Activated CD8-positive, alpha-beta memory T cell treated with anti-CD3 and anti-CD28 coated beads, Interleukin-2, amount 50 U/mL, for 1 hour (primary cell): ENCODE results near the gene UAP1.

Source experiments
- DNase-seq: peaks from one replicate; pipeline ENCODE4 v3.0.0-alpha.2; 2020; ENCODE audit errors: extremely low read depth

The UAP1 gene

DNA sequence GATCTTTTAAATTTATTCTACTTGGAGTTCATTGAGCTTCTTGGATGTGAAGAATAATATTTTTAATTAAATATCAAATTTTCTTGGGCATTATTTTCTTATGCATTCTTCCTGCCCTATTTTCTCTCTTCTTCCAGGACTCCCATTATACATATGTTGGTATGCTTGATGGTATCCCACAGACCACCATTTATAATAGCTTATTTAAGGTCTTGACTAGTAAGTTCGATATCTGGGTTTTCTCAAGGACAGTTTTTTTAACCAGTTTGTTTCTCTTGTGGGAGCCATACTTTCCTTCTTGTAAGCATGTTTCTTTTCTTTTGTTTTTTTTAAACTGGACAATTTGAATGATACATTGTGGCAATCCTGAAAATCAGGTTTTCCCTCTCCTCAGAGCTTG is 55.3 kb downstream of the UAP1 start:
- no peak for DNase-seq

DNA sequence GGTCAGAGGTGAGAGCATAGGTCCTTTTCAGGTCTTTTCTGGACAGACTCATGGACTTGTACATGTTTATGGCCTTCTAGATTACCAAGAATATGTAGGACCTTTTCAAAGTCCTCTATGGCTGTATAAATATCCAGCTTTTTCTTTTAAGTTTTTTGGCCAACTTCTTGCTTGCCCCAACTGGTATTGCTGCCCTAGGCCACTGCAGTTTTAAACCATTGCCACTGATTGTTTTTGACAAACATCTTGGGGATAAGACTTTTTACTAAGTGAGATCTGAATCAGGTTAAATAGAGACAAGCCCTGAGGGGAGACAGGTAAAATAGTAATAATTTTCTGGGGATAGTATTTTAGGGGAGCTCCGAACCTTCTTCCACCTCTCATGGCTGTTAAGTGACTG is 56.0 kb downstream of the UAP1 start:
- DNase-seq, result no peak

DNA sequence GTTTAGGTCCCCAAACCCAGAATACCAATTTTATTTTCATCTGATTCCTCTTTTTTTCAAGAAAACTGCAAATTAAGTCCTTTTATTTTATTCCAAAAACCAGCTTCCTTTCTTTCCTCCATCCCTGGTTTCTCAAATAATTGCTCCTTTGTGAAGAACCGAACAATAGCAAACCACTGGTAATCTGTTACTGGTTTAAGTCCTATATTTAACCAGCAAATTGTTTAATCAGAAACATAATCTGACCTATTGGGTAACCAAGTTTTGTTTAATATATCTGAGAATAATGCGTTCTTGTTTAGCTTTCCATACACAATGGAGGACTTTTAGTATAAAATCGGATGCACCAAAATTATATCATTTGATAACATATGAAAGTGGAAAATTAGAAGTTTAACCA is 57.6 kb downstream of the UAP1 start:
- no peak for DNase-seq

DNA sequence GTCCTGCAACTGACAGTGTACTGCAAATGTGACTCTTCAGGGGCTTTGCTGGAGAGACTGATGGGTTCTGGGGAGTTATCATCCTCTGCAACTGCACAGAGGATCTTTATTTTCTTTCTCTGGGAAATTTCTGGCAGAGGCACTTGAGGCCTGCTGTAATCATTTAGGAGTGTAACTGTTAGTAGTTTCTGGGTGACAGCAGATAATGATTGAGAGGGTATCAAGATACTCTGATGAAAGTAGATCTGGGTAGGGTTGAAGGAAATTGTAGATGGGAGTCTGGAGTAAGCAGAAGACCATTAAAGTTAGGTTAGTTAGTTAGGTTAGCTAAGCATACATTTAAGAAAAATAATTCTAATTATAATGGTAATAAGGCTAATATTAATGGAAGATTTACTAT is 59.7 kb downstream of the UAP1 start:
- DNase-seq, result no peak

DNA sequence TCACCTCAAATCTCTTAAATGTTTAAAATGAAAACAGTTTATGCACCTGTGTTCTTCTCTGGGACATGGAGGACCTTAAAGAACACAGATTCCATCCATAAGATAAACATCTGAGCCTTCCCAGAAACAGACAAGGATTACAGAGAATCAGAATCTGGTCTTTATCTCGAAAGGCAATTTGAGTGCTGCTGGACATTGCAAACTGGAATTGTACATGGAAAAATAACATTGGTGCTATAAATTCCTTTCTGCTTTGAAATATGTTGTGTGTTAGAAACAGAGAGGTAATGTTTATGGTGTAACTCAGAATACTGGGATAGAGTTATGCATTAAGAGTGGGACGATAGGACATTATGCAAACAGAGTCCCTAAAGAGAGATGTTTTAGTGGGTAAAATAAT is 64.2 kb downstream of the UAP1 start:
- DNase-seq, result no peak

DNA sequence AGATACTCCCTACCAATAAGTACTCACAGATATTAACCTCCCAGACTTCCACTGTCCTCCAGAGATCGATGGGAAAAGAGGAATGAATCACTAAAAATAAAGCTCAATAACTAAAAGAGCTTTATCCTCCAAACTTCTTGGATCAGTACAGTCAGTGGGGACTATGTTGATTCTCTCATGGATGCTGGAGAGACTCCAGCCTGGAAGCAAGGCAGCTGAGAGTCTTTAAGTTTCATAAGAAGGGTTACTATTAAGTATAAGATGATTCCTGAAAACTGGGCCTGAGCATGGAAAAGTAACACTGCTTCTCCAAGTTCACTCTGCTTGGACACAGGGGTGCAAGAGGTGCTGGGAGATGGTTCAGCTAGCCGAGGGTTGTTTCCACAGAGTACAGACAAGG is 64.6 kb downstream of the UAP1 start:
- DNase-seq, result no peak

DNA sequence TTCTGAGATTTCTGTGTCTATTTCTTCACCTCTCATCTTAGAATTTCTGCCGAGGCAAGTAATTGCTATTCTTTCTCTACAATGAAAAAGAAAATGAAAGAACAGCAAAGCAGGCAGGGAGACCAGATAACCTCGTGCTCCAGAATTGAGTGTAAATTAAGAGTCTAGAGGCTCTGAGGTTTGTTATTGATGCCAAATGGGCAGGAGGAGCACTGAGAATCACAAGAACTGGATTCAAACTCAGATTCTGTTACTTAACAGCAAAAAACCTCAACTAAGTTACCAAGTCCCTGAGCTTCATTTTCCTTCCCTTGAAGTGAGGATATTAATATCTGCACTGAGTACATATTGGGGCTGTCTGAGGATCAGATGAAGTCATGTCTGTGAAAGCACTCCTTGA is 65.2 kb downstream of the UAP1 start:
- no peak for DNase-seq

DNA sequence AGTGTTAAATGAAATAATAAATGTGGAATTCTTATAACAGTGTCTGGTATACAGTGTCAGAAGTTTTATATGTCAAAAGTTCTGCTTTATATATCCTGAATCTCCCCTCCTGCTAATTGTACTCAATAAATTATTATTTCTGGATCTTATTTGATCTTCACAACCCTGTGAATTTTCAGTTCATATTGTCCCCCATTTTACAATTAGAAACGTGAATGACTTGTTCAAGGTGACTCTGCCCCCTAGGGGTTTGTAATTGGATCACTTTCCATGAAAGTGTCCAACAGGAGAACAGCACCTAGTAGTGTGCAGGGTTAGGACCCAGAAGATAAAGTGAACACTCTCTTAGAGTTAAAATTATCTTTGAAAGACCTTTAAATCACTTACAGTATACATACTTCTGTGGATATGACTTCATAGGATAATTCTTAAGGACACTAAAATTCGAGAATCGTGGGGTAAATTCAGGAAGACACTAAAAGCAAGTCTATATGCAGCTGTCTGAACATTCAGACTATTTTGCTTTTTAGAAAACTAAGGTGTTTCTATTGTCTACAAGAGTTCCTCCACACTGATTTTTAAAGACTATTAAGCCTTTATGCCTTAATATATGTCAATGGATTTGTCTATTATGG is 66.3 kb downstream of the UAP1 start:
- DNase-seq, result no peak

DNA sequence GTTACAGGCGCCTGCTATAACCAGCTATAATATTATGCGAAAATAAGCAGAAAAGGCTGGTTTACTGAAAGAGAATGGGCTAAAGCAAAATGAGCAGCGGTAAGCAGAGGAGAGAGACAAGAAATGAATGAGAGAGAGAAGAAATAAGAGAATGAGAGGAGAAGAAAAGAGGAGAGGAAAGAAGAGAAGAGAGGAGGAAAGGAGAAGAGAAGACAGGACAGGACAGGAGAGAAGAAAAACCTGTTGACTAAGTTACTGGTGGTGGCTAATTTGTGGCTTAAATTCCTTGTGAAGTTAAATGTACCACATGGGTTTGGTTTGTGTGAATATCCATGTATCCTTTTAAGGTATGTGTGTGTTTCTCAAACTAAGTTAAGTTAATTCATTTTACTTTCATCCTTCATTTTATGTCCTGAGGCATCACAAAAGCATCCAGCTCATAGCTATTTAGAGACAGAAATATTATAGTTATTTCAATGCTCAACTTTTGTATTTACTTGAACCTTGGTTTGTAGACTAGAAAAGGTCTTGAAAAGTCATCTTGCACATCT is 67.6 kb downstream of the UAP1 start:
- no peak for DNase-seq

DNA sequence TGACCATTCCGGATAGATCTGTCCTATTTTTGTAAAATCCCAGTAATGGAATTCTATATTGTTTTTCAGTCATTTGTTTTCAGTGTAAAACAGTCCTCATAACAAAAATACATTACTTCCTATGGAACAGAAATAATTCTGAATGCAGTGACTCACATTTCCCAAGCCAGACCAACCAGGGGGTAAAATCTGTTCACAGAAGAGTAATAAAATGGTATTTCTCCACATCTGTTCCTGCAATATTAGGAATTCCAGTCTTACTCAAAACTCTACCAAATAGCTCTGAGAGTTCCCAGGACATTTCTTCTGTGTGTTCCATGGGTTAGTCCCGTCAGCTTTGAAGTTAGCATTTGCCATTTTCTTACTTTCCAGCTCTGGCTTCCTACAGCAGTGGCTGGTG is 68.1 kb downstream of the UAP1 start:
- no peak for DNase-seq

DNA sequence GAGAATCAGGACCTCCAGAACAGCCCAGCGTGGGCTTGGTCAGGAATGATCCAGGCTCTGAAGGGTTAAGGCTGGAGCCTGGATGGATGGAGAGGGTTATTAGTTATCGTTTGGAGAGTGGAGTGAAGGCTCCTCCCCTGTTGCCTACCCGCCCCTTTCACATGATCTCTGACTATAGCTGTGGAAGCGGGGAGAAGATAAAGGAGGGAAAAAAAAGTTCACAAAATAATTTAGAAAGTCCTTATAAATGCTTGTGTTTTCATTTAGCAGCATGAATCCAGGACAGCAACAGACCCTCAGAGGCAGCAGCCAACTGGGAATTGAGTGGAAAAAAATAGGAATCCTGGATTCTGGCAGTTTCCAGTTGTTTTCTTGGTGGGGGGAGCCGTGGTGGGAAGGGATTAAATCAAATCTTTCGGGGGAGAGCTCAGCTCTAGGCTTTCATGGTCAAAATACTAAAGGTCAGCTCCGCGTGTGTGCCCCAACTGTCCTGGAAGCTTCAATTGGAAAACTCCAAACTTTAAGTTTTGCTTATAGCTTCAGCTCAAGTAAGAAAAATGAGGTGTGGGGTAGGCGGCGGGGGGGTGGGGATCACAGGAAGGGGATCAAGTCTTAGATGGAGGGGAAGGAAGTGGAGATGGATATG is 70.1 kb downstream of the UAP1 start:
- DNase-seq, result no peak

DNA sequence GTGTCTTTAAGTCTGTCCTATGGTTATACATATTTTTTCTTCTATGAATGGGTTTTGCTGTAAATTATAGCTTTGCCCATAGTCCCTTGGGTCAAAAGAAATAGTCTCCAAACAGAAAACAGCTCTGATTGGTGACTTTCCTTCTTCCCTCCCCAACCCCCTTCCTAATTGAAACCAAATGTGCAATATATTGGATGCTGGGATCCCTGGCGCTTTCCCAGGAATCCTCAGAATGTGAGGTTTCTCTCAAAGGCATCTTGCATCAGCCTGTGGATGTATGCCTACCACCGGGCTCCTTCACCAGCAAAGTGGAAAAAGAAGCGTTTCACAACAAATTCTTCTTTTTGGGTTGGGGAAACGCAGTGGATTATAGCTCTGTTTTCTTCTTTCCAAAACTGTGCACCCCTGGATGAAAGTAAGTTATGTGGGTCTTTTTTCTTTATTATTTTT is 70.7 kb downstream of the UAP1 start, which contains the start of gene DDR2:
DDR2 (plus strand) TSS at position 248 of the 450 bp plus-strand sequence. CDS start 86,600 bp downstream, outside the sequence.
- no peak for DNase-seq

DNA sequence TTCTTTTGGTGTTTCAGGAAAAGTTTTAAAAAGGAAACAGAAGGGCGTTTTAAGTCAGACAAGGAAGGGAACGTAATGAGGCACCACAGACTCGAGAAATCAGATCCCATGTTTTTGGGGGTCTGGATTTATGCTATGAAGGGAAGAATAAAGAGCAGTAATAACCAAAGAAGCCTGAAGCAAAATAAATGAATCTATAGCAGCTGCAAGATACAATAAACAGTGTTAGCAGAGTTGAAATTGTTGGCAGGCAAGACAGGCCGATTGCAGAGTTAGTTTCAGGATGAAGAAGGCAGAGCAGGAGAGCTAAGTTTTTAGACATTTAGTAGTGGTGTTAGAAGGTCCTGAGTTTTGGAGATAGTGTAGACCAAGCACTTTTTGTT is 71.2 kb downstream of the UAP1 start:
- DNase-seq, result no peak

DNA sequence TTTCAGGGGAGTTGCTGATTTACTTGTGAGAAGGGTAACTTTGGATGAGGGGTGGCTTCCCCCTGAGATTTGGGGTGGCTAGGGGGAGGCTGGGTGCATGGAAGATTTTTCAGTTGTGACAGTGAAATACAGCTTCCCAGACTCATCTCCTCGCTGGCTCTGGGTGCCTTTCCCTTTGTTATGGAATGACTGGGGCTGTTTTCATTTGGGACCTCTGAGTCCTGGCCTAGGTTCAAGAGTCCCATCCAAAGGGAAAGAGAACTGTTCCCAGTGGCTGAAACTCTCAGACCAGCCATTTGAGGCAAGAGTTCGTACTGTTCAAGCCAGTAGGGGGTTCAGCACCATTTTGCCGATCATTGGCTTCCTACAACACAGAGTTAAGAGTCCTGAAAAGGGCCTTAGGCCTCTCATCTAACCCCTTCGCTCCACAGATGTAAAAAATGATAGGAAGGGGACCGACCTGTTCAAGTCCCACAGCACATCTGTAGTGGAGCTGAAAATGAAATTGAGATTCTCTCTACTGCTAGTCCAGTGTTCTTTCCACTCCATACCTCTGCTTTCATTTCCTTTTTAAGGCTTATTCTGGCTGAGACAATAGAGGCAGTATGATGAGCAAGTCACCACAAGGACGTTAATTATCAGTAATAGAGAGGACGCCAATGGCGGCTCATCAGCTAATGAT is 71.7 kb downstream of the UAP1 start:
- no peak for DNase-seq

DNA sequence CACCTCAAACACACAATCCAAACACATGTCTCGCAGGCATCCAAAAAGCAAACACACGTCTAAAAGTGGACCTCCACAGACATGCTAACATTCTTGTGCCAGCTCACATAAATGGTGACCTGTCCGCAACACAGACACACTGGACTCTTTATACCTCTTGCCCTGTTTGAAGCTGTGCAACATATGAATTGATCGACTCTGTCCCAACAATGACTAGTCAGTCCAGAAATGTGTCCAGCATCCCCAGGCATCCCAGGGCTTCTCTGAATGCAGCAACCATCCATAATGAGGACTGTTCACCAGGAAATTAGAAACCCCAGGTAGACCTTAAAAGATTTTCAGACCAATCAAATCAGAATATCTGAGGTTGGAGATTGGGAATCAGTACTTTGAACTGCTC is 73.9 kb downstream of the UAP1 start:
- no peak for DNase-seq

DNA sequence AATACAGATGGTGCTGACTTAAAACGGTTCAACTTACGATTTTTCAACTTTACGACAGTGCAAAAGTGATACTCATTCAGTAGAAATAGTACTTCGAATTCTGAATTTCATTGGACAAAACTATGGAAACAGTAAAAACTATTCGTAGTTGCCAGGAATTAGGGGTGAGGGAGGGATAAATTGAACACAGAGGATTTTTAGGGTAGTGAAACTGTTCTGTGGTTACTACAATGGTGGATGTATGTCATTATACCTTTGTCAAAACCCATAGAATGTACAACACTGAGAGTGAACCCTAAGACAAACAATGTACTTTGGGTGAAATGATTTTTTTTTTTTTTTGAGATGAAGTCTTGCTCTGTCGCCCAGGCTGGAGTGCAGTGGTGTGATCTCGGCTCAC is 78.2 kb downstream of the UAP1 start:
- no peak for DNase-seq

DNA sequence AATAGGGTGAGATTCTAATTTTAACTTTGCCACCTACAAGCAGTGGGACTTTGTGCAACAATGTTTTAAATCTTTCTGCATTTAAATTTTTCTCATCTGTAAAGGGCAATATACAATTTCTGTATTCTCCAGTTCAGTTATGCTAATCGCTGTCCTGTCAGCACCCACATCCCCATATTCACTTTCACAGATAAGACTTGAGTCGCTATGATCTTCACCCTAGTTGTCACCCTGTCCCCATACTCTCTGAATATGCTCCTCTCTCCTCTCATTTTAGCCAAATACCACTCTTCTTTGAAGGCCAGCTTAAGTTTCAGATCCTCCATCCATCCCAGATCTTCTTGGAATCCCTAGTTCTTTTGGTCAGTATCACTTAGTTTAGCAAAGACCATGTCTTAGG is 79.6 kb downstream of the UAP1 start:
- no peak for DNase-seq

DNA sequence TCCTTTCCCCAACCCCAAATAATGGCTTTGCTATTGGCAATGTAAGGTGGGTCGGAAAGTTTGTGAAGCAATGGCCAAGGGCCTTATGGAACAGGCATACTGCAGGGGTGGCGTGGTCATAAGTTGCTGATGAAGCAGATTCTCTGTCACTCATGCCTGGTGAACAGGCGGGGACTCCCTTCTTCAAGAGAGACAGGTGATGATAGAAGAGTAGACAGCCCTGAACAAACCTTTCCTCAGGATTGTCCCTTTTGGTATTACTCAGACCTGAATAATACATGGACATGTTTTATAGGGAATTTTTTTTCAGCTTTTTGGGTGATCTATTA is 83.4 kb downstream of the UAP1 start:
- no peak for DNase-seq

DNA sequence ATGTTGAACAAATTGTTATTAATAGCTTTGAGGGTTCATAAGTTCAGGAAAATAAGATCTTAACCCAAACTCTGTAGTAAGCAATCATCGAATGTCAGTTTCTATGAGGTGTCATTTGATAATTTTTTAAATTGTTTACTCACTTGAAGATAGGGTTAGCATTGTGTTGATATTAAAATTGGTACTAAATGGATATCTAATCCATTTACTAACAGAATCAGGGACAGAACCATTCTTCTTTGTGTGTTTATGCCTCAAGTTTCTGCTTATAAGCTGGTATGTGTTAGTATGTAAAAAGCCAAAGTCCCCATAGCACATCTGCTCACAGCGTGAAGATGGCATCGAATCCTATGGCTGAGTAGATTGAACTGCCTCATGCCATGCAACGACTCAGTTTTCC is 84.1 kb downstream of the UAP1 start:
- no peak for DNase-seq

DNA sequence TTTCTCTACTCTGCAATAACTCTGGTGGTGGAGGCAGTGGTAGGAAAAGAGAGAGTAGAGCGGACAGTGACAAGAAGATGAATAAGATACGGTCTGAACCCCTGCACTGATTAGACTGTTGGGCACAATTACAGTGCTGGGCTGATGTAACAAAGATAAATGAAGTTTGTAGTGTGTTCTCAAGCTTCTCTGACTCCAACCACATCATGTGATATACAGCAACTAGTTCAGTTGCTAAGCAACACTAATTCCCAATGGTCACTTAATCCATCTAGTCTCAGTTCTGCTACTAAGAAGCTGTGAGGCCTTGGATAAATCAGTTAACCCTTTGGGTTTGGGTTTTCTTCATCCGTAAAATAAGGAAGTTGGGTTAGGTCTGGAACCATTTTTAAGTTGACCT is 88.1 kb downstream of the UAP1 start:
- DNase-seq, result no peak
